A673 (cell line): ENCODE results near the gene SFR1. TPM values are rescaled to one million over a fixed set of nuclear protein-coding genes. Genes with fewer than 3 reads are reported as not detected.

Experiments used
- BruUV-seq: library from RNA; stranded (reverse); fragments of 400-500 nt; replicated peaks from 2 replicates; lab custom pipeline; 2021; lab: Mats Ljungman, UMichigan
- CTCF ChIA-PET: fragments of 300-600 bp; sonication (Branson Sonifier 250); formaldehyde crosslinking; loops from one replicate; lab custom pipeline; 2022; ENCODE audit warnings: antibody characterized with exemption; lab: Charles Lee
- POLR2A ChIA-PET: fragments of 300-600 bp; sonication (Branson Sonifier 250); formaldehyde crosslinking; loops from one replicate; lab custom pipeline; 2022; ENCODE audit warnings: antibody characterized with exemption; ENCODE audit not compliant: low non-redundant PET; lab: Charles Lee
- DNase-seq: peaks from one replicate; pipeline ENCODE4 v3.0.0-alpha.2; 2015; ENCODE audit warnings: low spot score
- H3K27ac ChIP-seq: fragments of 200-600 bp; sonication (generic); 2 replicates; pipeline ENCODE4 v1.5.1; 2016; ENCODE audit warnings: mixed run types, low read depth, mild to moderate bottlenecking, mixed read lengths, antibody characterized with exemption, low read length; ENCODE audit not compliant: poor library complexity, severe bottlenecking
- H3K27me3 ChIP-seq: fragments of 200-600 bp; sonication (generic); replicated peaks from 2 replicates; pipeline ENCODE4 v1.6.1; 2017; ENCODE audit warnings: mixed run types, low read depth, mild to moderate bottlenecking, mixed read lengths, antibody characterized with exemption, low read length; ENCODE audit not compliant: insufficient read depth, poor library complexity
- H3K36me3 ChIP-seq: fragments of 200-600 bp; sonication (generic); 2 replicates; pipeline ENCODE4 v1.6.1; 2016; ENCODE audit warnings: mixed run types, mild to moderate bottlenecking, mixed read lengths, antibody characterized with exemption, low read length; ENCODE audit not compliant: insufficient read depth, poor library complexity, severe bottlenecking
- H3K4me1 ChIP-seq: fragments of 200-600 bp; sonication (generic); 2 replicates; pipeline ENCODE4 v1.6.1; 2017; ENCODE audit warnings: mixed run types, mild to moderate bottlenecking, mixed read lengths, antibody characterized with exemption, low read length; ENCODE audit not compliant: insufficient read depth, poor library complexity, severe bottlenecking
- H3K4me3 ChIP-seq: fragments of 200-600 bp; sonication (generic); 2 replicates; pipeline ENCODE4 v1.5.1; 2016; ENCODE audit warnings: low read depth, mixed run types, mild to moderate bottlenecking, mixed read lengths, low read length; ENCODE audit not compliant: poor library complexity, severe bottlenecking
- H3K9me3 ChIP-seq: fragments of 200-600 bp; sonication (generic); 2 replicates; pipeline ENCODE4 v1.6.1; 2016; ENCODE audit warnings: mixed run types, low read depth, mild to moderate bottlenecking, mixed read lengths, antibody characterized with exemption, low read length; ENCODE audit not compliant: poor library complexity, severe bottlenecking
- EZH2 ChIP-seq: fragments of 200-600 bp; sonication (generic); IDR thresholded peaks from 2 replicates; pipeline ENCODE4 v1.6.1; 2017; ENCODE audit warnings: borderline replicate concordance, low read depth, mild to moderate bottlenecking, mixed read lengths, antibody characterized with exemption, low read length; ENCODE audit not compliant: poor library complexity, severe bottlenecking
- intact Hi-C: fragments of 100-400 bp; cut with micrococcal nuclease; formaldehyde crosslinking; loops from one replicate; pipeline ENCODE4 v1.10.0; 2022; ENCODE audit not compliant: unreplicated experiment
- total RNA-seq: library from RNA; stranded (reverse); gene quantifications from 2 replicates; pipeline ENCODE4 v1.2.3, GENCODE V29; 2021
- TF ChIP-seq, protein P1 (sequence below): fragments of 300-800, 200-600 bp; sonication (generic); conservative IDR thresholded peaks from 2 replicates; pipeline ENCODE4 v1.5.1; 2017; ENCODE audit warnings: low read depth, mild to moderate bottlenecking, antibody characterized with exemption, low read length, moderate library complexity, mixed read lengths

The SFR1 gene
- total RNA-seq, 1 experiment from 2014 or later = 12.6 TPM

DNA sequence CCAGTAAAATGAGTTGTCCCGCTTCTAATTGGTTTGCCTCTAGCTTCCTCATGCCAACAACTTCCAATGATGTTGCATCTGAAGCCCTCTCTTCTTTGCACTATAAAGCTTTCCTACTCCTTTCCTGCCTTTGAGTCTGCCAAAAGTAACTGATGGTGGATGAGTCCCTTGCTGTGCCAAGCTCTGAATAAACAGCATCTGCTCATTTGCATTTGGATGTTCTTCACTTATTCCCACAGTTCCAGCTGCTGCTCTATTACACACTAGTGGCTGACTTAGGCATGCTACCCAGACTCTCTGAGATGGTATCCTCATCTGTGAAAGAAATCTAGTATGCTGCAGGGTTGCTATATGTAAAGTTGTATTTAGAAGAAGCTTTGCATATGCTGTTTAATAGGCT, 24.9 kb downstream of the SFR1 start:
- Histone ChIP-seq H3K36me3 (no peaks in the 10 kb centered on the region), H3K27me3 (peaks cover 11% of the 10 kb centered on the region), H3K9me3 (peaks cover 2% of the 10 kb centered on the region), H3K4me1 (no peaks in the 10 kb centered on the region), H3K27ac (no peak overlapping the region), H3K4me3 (no peak overlapping the region)
- intact Hi-C loops = no loop called here
- TF ChIP-seq, protein P1, sequence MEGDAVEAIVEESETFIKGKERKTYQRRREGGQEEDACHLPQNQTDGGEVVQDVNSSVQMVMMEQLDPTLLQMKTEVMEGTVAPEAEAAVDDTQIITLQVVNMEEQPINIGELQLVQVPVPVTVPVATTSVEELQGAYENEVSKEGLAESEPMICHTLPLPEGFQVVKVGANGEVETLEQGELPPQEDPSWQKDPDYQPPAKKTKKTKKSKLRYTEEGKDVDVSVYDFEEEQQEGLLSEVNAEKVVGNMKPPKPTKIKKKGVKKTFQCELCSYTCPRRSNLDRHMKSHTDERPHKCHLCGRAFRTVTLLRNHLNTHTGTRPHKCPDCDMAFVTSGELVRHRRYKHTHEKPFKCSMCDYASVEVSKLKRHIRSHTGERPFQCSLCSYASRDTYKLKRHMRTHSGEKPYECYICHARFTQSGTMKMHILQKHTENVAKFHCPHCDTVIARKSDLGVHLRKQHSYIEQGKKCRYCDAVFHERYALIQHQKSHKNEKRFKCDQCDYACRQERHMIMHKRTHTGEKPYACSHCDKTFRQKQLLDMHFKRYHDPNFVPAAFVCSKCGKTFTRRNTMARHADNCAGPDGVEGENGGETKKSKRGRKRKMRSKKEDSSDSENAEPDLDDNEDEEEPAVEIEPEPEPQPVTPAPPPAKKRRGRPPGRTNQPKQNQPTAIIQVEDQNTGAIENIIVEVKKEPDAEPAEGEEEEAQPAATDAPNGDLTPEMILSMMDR = no peak
- TF ChIP-seq EZH2 = no peak
- no TSS peak for BruUV-seq
- ChIA-PET POLR2A (no interaction called here), CTCF (interaction anchor here (0.9 kb wide), 1 partner anchor 207 kb away, joined by 3 read pairs; the partner anchor contains the start of gene CFAP58)
- DNase-seq = peak; percentile 3

DNA sequence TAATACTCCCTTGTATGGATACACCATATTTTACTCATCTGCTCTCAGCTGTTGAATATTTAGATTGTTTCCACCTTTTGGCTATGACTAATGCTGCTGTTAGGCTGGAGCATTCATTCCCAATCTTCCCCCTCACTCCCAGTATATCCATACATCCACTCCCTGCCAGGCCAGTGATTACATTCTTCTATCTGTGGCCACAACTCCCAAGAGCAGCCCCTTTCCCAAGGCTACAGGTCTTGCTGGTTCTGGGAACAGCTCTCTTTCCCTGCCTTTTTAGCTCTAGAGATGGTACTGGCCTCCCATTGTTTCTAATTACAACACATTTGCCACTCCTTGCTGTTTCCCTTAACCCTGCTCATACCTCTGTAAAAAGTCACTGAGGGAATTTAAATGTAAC, 28.2 kb downstream of the SFR1 start:
- intact Hi-C loops = no loop called here
- H3K27ac ChIP-seq = no peak overlapping the region
- H3K4me3 ChIP-seq = no peak overlapping the region
- H3K9me3 ChIP-seq = peaks cover 11% of the 10 kb centered on the region
- H3K27me3 ChIP-seq = peaks cover 16% of the 10 kb centered on the region
- no TSS peak for BruUV-seq
- no peaks in the 10 kb centered on the region for H3K36me3 ChIP-seq
- CTCF ChIA-PET = no interaction called here
- TF ChIP-seq EZH2 = no peak
- TF ChIP-seq, protein P1 = no peak
- POLR2A ChIA-PET = no interaction called here
- DNase-seq = no peak
- no peaks in the 10 kb centered on the region for H3K4me1 ChIP-seq

DNA sequence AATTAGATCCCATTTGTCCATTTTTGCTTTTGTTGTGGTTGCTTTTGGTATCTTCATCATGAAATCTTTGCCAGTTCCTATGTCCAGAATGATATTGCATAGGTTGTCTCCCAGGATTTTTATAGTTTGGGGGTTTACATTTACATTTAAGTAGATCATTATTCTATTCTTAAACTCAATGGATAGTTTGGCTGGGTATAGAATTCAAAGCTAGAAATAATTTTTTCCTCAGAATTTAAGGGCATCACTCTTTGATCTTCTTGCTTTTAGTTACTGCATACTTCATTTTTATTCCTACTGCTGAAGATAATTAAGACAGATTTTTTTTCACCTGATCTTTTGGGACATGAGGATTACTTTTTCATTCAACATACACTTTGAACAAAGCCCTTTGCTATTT, 29.8 kb downstream of the SFR1 start:
- no peak for TF ChIP-seq EZH2
- TF ChIP-seq, protein P1 = no peak
- CTCF ChIA-PET = no interaction called here
- H3K27me3 ChIP-seq = peaks cover 19% of the 10 kb centered on the region
- no TSS peak for BruUV-seq
- H3K27ac ChIP-seq = no peak overlapping the region
- no peaks in the 10 kb centered on the region for H3K4me1 ChIP-seq
- intact Hi-C loops = no loop called here
- no peak overlapping the region for H3K4me3 ChIP-seq
- peaks cover 11% of the 10 kb centered on the region for H3K9me3 ChIP-seq
- DNase-seq = no peak
- POLR2A ChIA-PET = no interaction called here
- H3K36me3 ChIP-seq = no peaks in the 10 kb centered on the region
